HCT116 (cell line): Measurements from ENCODE around the gene CBS. TPM values are rescaled to one million over a fixed set of nuclear protein-coding genes. Genes with fewer than 3 reads are reported as not detected.

Experiments
- ATAC-seq: fragments of 200-7000 bp; cut with Tn5 transposase; 2 replicates; pipeline ENCODE4 v1.9.1; 2020; ENCODE audit warnings: mild to moderate bottlenecking, moderate library complexity
- BruUV-seq: library from RNA; stranded (reverse); fragments of 400-500 nt; replicated peaks from 2 replicates; lab custom pipeline; 2021; lab: Mats Ljungman, UMichigan
- CTCF ChIA-PET: fragments of 300-600 bp; sonication (Branson Sonifier 250); formaldehyde crosslinking; loops from one replicate; lab custom pipeline; 2021; ENCODE audit warnings: antibody characterized with exemption; lab: Charles Lee
- POLR2A ChIA-PET: fragments of 300-600, 350-600 bp; sonication (Branson Sonifier 250); formaldehyde crosslinking; loops from one replicate; lab custom pipeline; 2021; ENCODE audit warnings: antibody characterized with exemption; lab: Charles Lee
- RAD21 ChIA-PET, 2 experiments: fragments of 300-600 bp; sonication (Branson Sonifier 250); formaldehyde crosslinking; loops; one replicate each; lab custom pipeline; 2023; ENCODE audit warnings: low total read pairs in 2 of 2; ENCODE audit not compliant: uncharacterized antibody in 2 of 2, unreplicated experiment in 2 of 2, low non-redundant PET in 1 of 2; lab: Charles Lee
- DNase-seq: peaks from one replicate; pipeline ENCODE4 v3.0.0-alpha.2; 2010; ENCODE audit warnings: low read depth, low spot score
- H2AFZ ChIP-seq: fragments of 200-600 bp; shearing (Covaris generic), sonication (generic); 2 replicates; pipeline ENCODE4 v1.6.1; 2017; ENCODE audit warnings: low read depth, mixed run types, mixed read lengths, antibody characterized with exemption, low read length; ENCODE audit not compliant: poor library complexity, severe bottlenecking
- H3K27ac ChIP-seq: 2 replicates; pipeline ENCODE4 v1.5.1; 2012; ENCODE audit warnings: low read depth, low read length
- H3K27me3 ChIP-seq: fragments of 200-600 bp; sonication (generic); 2 replicates; pipeline ENCODE4 v1.6.1; 2016; ENCODE audit warnings: mixed run types, low read length, mixed read lengths; ENCODE audit not compliant: insufficient read depth
- H3K36me3 ChIP-seq, 2 experiments: fragments of 200-500 bp in 1 of 2; fragments of 200-600 bp in 1 of 2; sonication (Bioruptor generic) in 1 of 2; sonication (generic) in 1 of 2; 2 replicates each; pipeline versions ENCODE4 v1.5.1 to v1.6.1; 2014 to 2016; ENCODE audit warnings: low read length in 2 of 2, inconsistent platforms in 1 of 2, mixed read lengths in 1 of 2, mixed run types in 1 of 2; ENCODE audit not compliant: insufficient read depth in 2 of 2, control insufficient read depth in 1 of 2
- H3K4me1 ChIP-seq, 2 experiments: fragments of 200-600 bp in 1 of 2; sonication (generic) in 1 of 2; 2 replicates each; pipeline versions ENCODE4 v1.5.1 to v1.6.1; 2012 to 2017; ENCODE audit warnings: low read length in 2 of 2, inconsistent platforms in 1 of 2, mild to moderate bottlenecking in 1 of 2, mixed read lengths in 1 of 2, mixed run types in 1 of 2, moderate library complexity in 1 of 2; ENCODE audit not compliant: insufficient read depth in 2 of 2, control insufficient read depth in 1 of 2
- H3K4me2 ChIP-seq: fragments of 200-600 bp; sonication (generic); 2 replicates; pipeline ENCODE4 v1.6.1; 2017; ENCODE audit warnings: mixed run types, low read length, mixed read lengths
- H3K4me3 ChIP-seq, 2 experiments: fragments of 200-600 bp in 1 of 2; sonication (generic) in 1 of 2; replicated peaks in 1 of 2; 2 replicates each; pipeline ENCODE4 v1.5.1; 2011 to 2016; ENCODE audit warnings: low read length in 2 of 2, control low read depth in 1 of 2, low read depth in 1 of 2, mild to moderate bottlenecking in 1 of 2, mixed read lengths in 1 of 2, mixed run types in 1 of 2
- H3K79me2 ChIP-seq: fragments of 200-600 bp; sonication (generic); 2 replicates; pipeline ENCODE4 v1.6.1; 2017; ENCODE audit warnings: mild to moderate bottlenecking, mixed run types, low read length, moderate library complexity, mixed read lengths; ENCODE audit not compliant: insufficient read depth
- H3K9ac ChIP-seq: fragments of 200-600 bp; sonication (generic); 2 replicates; pipeline ENCODE4 v1.6.1; 2016; ENCODE audit warnings: low read length, mixed read lengths
- H3K9me2 ChIP-seq: fragments of 200-600 bp; sonication (generic), shearing (Covaris generic); 2 replicates; pipeline ENCODE4 v1.6.1; 2017; ENCODE audit warnings: mixed run types, mild to moderate bottlenecking, moderate library complexity; ENCODE audit not compliant: insufficient read depth
- H3K9me3 ChIP-seq, 2 experiments: fragments of 200-500 bp in 1 of 2; fragments of 200-600 bp in 1 of 2; sonication (Bioruptor generic) in 1 of 2; sonication (generic) in 1 of 2; 2 replicates each; pipeline ENCODE4 v1.6.1; 2014 to 2017; ENCODE audit warnings: low read length in 2 of 2, mixed read lengths in 2 of 2, inconsistent platforms in 1 of 2, low read depth in 1 of 2, mild to moderate bottlenecking in 1 of 2, mixed run types in 1 of 2, moderate library complexity in 1 of 2; ENCODE audit not compliant: control insufficient read depth in 1 of 2, insufficient read depth in 1 of 2
- H4K20me1 ChIP-seq: fragments of 200-600 bp; sonication (generic), shearing (Covaris generic); 2 replicates; pipeline ENCODE4 v1.6.1; 2017; ENCODE audit warnings: mixed run types, mild to moderate bottlenecking, moderate library complexity; ENCODE audit not compliant: insufficient read depth
- CEBPB ChIP-seq: IDR thresholded peaks from 2 replicates; pipeline ENCODE4 v1.6.1; 2012; ENCODE audit warnings: low read depth
- EGR1 ChIP-seq: IDR thresholded peaks from 2 replicates; pipeline ENCODE4 v1.6.1; 2012; ENCODE audit warnings: low read depth
- EZH2 ChIP-seq: fragments of 200-600 bp; sonication (generic); IDR thresholded peaks from 2 replicates; pipeline ENCODE4 v1.6.1; 2017; ENCODE audit warnings: antibody characterized with exemption, mixed run types
- EZH2phosphoT487 ChIP-seq: fragments of 200-600 bp; IDR thresholded peaks from 2 replicates; pipeline ENCODE4 v1.6.1; 2018; ENCODE audit warnings: antibody characterized with exemption, borderline replicate concordance
- FOSL1 ChIP-seq: IDR thresholded peaks from 2 replicates; pipeline ENCODE4 v1.6.1; 2012; ENCODE audit warnings: low read depth
- POLR2A ChIP-seq: IDR thresholded peaks from 2 replicates; pipeline ENCODE4 v1.7.0; 2011; ENCODE audit warnings: borderline replicate concordance; ENCODE audit not compliant: insufficient read depth, insufficient read length; ENCODE audit errors: extremely low read depth
- RAD21 ChIP-seq: IDR thresholded peaks from 2 replicates; pipeline ENCODE4 v1.6.1; 2012; ENCODE audit warnings: low read depth, mild to moderate bottlenecking
- SIN3A ChIP-seq: IDR thresholded peaks from 2 replicates; pipeline ENCODE4 v1.6.1; 2012; ENCODE audit warnings: low read depth
- SRF ChIP-seq: IDR thresholded peaks from 2 replicates; pipeline ENCODE4 v1.6.1; 2012; ENCODE audit warnings: low read depth
- TCF7L2 ChIP-seq: IDR thresholded peaks from 2 replicates; pipeline ENCODE4 v1.7.0; 2011; ENCODE audit warnings: borderline replicate concordance, inconsistent platforms; ENCODE audit not compliant: insufficient read depth, insufficient read length; ENCODE audit errors: extremely low read depth
- ZNF274 ChIP-seq: fragments of 200-500 bp; sonication (Bioruptor generic); IDR thresholded peaks from 2 replicates; pipeline ENCODE4 v1.6.1; 2014; ENCODE audit warnings: mild to moderate bottlenecking, low read depth, low read length, inconsistent platforms
- intact Hi-C: fragments of 100-400 bp; cut with micrococcal nuclease; formaldehyde crosslinking; loops from 2 replicates; pipeline ENCODE4 v1.10.0; 2022
- total RNA-seq: library from RNA; stranded (reverse); gene quantifications from one replicate; pipeline ENCODE4 v1.2.1, GENCODE V29; 2021; ENCODE audit not compliant: unreplicated experiment
- TF ChIP-seq, protein P1 (sequence below): IDR thresholded peaks from 2 replicates; pipeline ENCODE4 v1.6.1; 2012
- TF ChIP-seq, protein P2 (sequence below): IDR thresholded peaks from 2 replicates; pipeline ENCODE4 v1.6.1; 2012; ENCODE audit warnings: low read depth
- TF ChIP-seq, protein P3 (sequence below): IDR thresholded peaks from 2 replicates; pipeline ENCODE4 v1.6.1; 2012
- TF ChIP-seq, protein P4 (sequence below), 3 experiments: fragments of 200-600 bp in 1 of 3; sonication (generic) in 1 of 3; IDR thresholded peaks in 2 of 3; conservative IDR thresholded peaks in 1 of 3; 2 replicates each; pipeline ENCODE4 v1.5.1; 2012 to 2017; ENCODE audit warnings: low read depth in 2 of 3, low read length in 2 of 3, antibody characterized with exemption in 1 of 3, borderline replicate concordance in 1 of 3, control low read depth in 1 of 3, mild to moderate bottlenecking in 1 of 3, mixed read lengths in 1 of 3, mixed run types in 1 of 3, moderate library complexity in 1 of 3; ENCODE audit not compliant: insufficient read depth in 1 of 3

CBS gene
- total RNA-seq, 1 experiment from 2014 or later, result 1.4 TPM

- intact Hi-C loops, result no loop called here
- no peaks in the 10 kb centered on the region for H3K4me1 ChIP-seq
- peaks cover 3 to 6% of the 10 kb centered on the region in 2 experiments; a peak in 1 of 4 replicates for H3K36me3 ChIP-seq
- DNase-seq, result no peak
- RAD21 ChIA-PET, result no interaction called here
- H3K27me3 ChIP-seq, result no peaks in the 10 kb centered on the region
- TF ChIP-seq EZH2phosphoT487 (no peak), ZNF274 (no peak), TCF7L2 (no peak), CEBPB (no peak), RAD21 (no peak), EZH2 (no peak), POLR2A (no peak), FOSL1 (no peak), SRF (no peak), EGR1 (no peak), SIN3A (no peak)
- TF ChIP-seq, protein P1, sequence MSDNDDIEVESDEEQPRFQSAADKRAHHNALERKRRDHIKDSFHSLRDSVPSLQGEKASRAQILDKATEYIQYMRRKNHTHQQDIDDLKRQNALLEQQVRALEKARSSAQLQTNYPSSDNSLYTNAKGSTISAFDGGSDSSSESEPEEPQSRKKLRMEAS, result no peak
- TF ChIP-seq, protein P2, sequence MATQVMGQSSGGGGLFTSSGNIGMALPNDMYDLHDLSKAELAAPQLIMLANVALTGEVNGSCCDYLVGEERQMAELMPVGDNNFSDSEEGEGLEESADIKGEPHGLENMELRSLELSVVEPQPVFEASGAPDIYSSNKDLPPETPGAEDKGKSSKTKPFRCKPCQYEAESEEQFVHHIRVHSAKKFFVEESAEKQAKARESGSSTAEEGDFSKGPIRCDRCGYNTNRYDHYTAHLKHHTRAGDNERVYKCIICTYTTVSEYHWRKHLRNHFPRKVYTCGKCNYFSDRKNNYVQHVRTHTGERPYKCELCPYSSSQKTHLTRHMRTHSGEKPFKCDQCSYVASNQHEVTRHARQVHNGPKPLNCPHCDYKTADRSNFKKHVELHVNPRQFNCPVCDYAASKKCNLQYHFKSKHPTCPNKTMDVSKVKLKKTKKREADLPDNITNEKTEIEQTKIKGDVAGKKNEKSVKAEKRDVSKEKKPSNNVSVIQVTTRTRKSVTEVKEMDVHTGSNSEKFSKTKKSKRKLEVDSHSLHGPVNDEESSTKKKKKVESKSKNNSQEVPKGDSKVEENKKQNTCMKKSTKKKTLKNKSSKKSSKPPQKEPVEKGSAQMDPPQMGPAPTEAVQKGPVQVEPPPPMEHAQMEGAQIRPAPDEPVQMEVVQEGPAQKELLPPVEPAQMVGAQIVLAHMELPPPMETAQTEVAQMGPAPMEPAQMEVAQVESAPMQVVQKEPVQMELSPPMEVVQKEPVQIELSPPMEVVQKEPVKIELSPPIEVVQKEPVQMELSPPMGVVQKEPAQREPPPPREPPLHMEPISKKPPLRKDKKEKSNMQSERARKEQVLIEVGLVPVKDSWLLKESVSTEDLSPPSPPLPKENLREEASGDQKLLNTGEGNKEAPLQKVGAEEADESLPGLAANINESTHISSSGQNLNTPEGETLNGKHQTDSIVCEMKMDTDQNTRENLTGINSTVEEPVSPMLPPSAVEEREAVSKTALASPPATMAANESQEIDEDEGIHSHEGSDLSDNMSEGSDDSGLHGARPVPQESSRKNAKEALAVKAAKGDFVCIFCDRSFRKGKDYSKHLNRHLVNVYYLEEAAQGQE, result no peak
- TF ChIP-seq, protein P3, sequence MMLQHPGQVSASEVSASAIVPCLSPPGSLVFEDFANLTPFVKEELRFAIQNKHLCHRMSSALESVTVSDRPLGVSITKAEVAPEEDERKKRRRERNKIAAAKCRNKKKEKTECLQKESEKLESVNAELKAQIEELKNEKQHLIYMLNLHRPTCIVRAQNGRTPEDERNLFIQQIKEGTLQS, result no peak
- TF ChIP-seq, protein P4, sequence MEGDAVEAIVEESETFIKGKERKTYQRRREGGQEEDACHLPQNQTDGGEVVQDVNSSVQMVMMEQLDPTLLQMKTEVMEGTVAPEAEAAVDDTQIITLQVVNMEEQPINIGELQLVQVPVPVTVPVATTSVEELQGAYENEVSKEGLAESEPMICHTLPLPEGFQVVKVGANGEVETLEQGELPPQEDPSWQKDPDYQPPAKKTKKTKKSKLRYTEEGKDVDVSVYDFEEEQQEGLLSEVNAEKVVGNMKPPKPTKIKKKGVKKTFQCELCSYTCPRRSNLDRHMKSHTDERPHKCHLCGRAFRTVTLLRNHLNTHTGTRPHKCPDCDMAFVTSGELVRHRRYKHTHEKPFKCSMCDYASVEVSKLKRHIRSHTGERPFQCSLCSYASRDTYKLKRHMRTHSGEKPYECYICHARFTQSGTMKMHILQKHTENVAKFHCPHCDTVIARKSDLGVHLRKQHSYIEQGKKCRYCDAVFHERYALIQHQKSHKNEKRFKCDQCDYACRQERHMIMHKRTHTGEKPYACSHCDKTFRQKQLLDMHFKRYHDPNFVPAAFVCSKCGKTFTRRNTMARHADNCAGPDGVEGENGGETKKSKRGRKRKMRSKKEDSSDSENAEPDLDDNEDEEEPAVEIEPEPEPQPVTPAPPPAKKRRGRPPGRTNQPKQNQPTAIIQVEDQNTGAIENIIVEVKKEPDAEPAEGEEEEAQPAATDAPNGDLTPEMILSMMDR (IDR thresholded peaks at IDR 0.05 in 2 of 3, conservative IDR thresholded peaks at IDR 0.05 in 1 of 3; ENCODE audit: borderline replicate concordance in 1 of 3, insufficient read depth in 1 of 3, low read depth in 2 of 3, low read length in 2 of 3), result no peak
- H3K79me2 ChIP-seq, result no peaks in the 10 kb centered on the region
- H2AFZ ChIP-seq, result no peak overlapping the region
- H4K20me1 ChIP-seq, result no peaks in the 10 kb centered on the region
- CTCF ChIA-PET, result no interaction called here
- BruUV-seq, result no TSS peak
- POLR2A ChIA-PET, result no interaction called here
- H3K4me3 ChIP-seq, result no peak overlapping the region
- no peak for ATAC-seq
- H3K9me3 ChIP-seq, result no peaks in the 10 kb centered on the region
- H3K27ac ChIP-seq, result no peak overlapping the region
- H3K9me2 ChIP-seq, result no peaks in the 10 kb centered on the region
- no peak overlapping the region for H3K4me2 ChIP-seq
- H3K9ac ChIP-seq, result no peak overlapping the region
Observed at GRCh38 chr21:43021756-43022600, 53.7 kb downstream of the CBS start.
